Measurements from ENCODE around the gene TGFA. TPM values are rescaled to one million over a fixed set of nuclear protein-coding genes. Genes with fewer than 3 reads are reported as not detected.

TGFA gene
- 97.0 and 110 TPM in 2 replicates for total RNA-seq

GRCh38 chr2:70553584-70554337, at the start of gene TGFA:
Gene TGFA, minus strand, starts transcription at chr2:70553826. Its CDS starts 59 bp downstream, at chr2:70553767.

Other genes with a start within 250 kb of the TGFA start
- gene ADD2, start 214.4 kb upstream of the TGFA start, total RNA-seq, result not detected in 2 replicates
- not detected in 2 replicates for gene FIGLA, start 236.8 kb upstream of the TGFA start, total RNA-seq

Data from airway epithelial cell (primary cell).